Stomach smooth muscle (tissue), 2 donors: Measurements from ENCODE around the gene FAM78B.

Source experiments
- H3K27ac ChIP-seq: one replicate; pipeline ENCODE4 v1.7.0; 2013; ENCODE audit warnings: mild to moderate bottlenecking, low read length, inconsistent platforms
- H3K27me3 ChIP-seq, 2 donors: one replicate each; pipeline ENCODE4 v1.7.0; 2013; ENCODE audit warnings: low read length in 2 of 2; ENCODE audit not compliant: insufficient read depth in 2 of 2, control insufficient read depth in 1 of 2
- H3K36me3 ChIP-seq, 2 donors: one replicate each; pipeline ENCODE4 v1.7.0; 2013; ENCODE audit warnings: low read length in 2 of 2; ENCODE audit not compliant: control insufficient read depth in 2 of 2, insufficient read depth in 2 of 2
- H3K4me1 ChIP-seq: one replicate; pipeline ENCODE4 v1.7.0; 2013; ENCODE audit warnings: low read length; ENCODE audit not compliant: control insufficient read depth, insufficient read depth
- H3K4me3 ChIP-seq, 2 donors: one replicate each; pipeline ENCODE4 v1.7.0; 2013; ENCODE audit warnings: low read length in 2 of 2
- H3K9ac ChIP-seq, 2 donors: one replicate each; pipeline ENCODE4 v1.7.0; 2013; ENCODE audit warnings: low read length in 2 of 2, mild to moderate bottlenecking in 1 of 2
- H3K9me3 ChIP-seq, 2 donors: one replicate each; pipeline ENCODE4 v1.7.0; 2013; ENCODE audit warnings: low read length in 2 of 2; ENCODE audit not compliant: control insufficient read depth in 2 of 2
- donor health status: healthy.
- donor health status: Pancreatic carcinoma.

Gene FAM78B

GRCh38 chr1:166089804-166090203 is 77.0 kb downstream of the FAM78B start:
- no peaks in the 10 kb centered on the region for H3K27me3 ChIP-seq
- no peak overlapping the region for H3K4me3 ChIP-seq
- no peaks in the 10 kb centered on the region for H3K4me1 ChIP-seq
- H3K9ac ChIP-seq = no peak overlapping the region
- no peaks in the 10 kb centered on the region for H3K36me3 ChIP-seq
- H3K27ac ChIP-seq = no peak overlapping the region
- no peaks in the 10 kb centered on the region for H3K9me3 ChIP-seq

GRCh38 chr1:166088572-166088955 is 78.2 kb downstream of the FAM78B start:
- H3K9ac ChIP-seq = no peak overlapping the region
- H3K36me3 ChIP-seq = no peaks in the 10 kb centered on the region
- H3K4me3 ChIP-seq = no peak overlapping the region
- no peaks in the 10 kb centered on the region for H3K9me3 ChIP-seq
- H3K4me1 ChIP-seq = no peaks in the 10 kb centered on the region
- no peaks in the 10 kb centered on the region for H3K27me3 ChIP-seq
- no peak overlapping the region for H3K27ac ChIP-seq

GRCh38 chr1:166087734-166088571 is 78.8 kb downstream of the FAM78B start:
- Histone ChIP-seq H3K36me3 (no peaks in the 10 kb centered on the region), H3K4me1 (no peaks in the 10 kb centered on the region), H3K27me3 (no peaks in the 10 kb centered on the region), H3K9me3 (no peaks in the 10 kb centered on the region), H3K27ac (no peak overlapping the region), H3K4me3 (no peak overlapping the region), H3K9ac (no peak overlapping the region)

- no peaks in the 10 kb centered on the region for H3K36me3 ChIP-seq
- H3K4me3 ChIP-seq = no peak overlapping the region
- H3K27ac ChIP-seq = no peak overlapping the region
- H3K27me3 ChIP-seq = no peaks in the 10 kb centered on the region
- no peak overlapping the region for H3K9ac ChIP-seq
- peaks cover 1% of the 10 kb centered on the region for H3K4me1 ChIP-seq
- H3K9me3 ChIP-seq = no peaks in the 10 kb centered on the region
These were observed 80.5 kb downstream of the FAM78B start for GRCh38 chr1:166086113-166086883.

- no peak overlapping the region for H3K4me3 ChIP-seq
- no peak overlapping the region for H3K27ac ChIP-seq
- H3K27me3 ChIP-seq = no peaks in the 10 kb centered on the region
- peaks cover 5% of the 10 kb centered on the region for H3K4me1 ChIP-seq
- H3K9me3 ChIP-seq = no peaks in the 10 kb centered on the region
- H3K36me3 ChIP-seq = no peaks in the 10 kb centered on the region
- H3K9ac ChIP-seq = no peak overlapping the region
These were observed 82.2 kb downstream of the FAM78B start for GRCh38 chr1:166084613-166085012.

- H3K9ac ChIP-seq = no peak overlapping the region
- H3K9me3 ChIP-seq = no peaks in the 10 kb centered on the region
- H3K4me3 ChIP-seq = no peak overlapping the region
- H3K4me1 ChIP-seq = peaks cover 5% of the 10 kb centered on the region
- H3K27me3 ChIP-seq = no peaks in the 10 kb centered on the region
- H3K36me3 ChIP-seq = no peaks in the 10 kb centered on the region
- H3K27ac ChIP-seq = no peak overlapping the region
These were observed 82.9 kb downstream of the FAM78B start for GRCh38 chr1:166083887-166084286.

- no peaks in the 10 kb centered on the region for H3K36me3 ChIP-seq
- no peak overlapping the region for H3K4me3 ChIP-seq
- H3K27ac ChIP-seq = no peak overlapping the region
- H3K9me3 ChIP-seq = no peaks in the 10 kb centered on the region
- no peaks in the 10 kb centered on the region for H3K27me3 ChIP-seq
- H3K9ac ChIP-seq = no peak overlapping the region
- H3K4me1 ChIP-seq = peaks cover 5% of the 10 kb centered on the region
These were observed 84.2 kb downstream of the FAM78B start for GRCh38 chr1:166082601-166083000.

- Histone ChIP-seq H3K4me3 (no peak overlapping the region), H3K4me1 (peaks cover 5% of the 10 kb centered on the region), H3K9ac (no peak overlapping the region), H3K27ac (peak overlapping the region; percentile 18), H3K27me3 (no peaks in the 10 kb centered on the region), H3K36me3 (no peaks in the 10 kb centered on the region), H3K9me3 (no peaks in the 10 kb centered on the region)
These were observed 85.6 kb downstream of the FAM78B start for GRCh38 chr1:166080967-166081870.

GRCh38 chr1:166080277-166080966 is 86.4 kb downstream of the FAM78B start:
- peak overlapping the region; percentile 18 for H3K27ac ChIP-seq
- no peaks in the 10 kb centered on the region for H3K9me3 ChIP-seq
- H3K9ac ChIP-seq = no peak overlapping the region
- no peak overlapping the region for H3K4me3 ChIP-seq
- no peaks in the 10 kb centered on the region for H3K36me3 ChIP-seq
- H3K4me1 ChIP-seq = peaks cover 5% of the 10 kb centered on the region
- H3K27me3 ChIP-seq = no peaks in the 10 kb centered on the region

GRCh38 chr1:166079276-166079675 is 87.5 kb downstream of the FAM78B start:
- Histone ChIP-seq H3K36me3 (peaks cover 0 to 2% of the 10 kb centered on the region in 2 donors), H3K4me3 (no peak overlapping the region), H3K27me3 (no peaks in the 10 kb centered on the region), H3K4me1 (peaks cover 5% of the 10 kb centered on the region), H3K9me3 (no peaks in the 10 kb centered on the region), H3K27ac (no peak overlapping the region), H3K9ac (no peak overlapping the region)
